Spleen (tissue), 11 donors: ENCODE data around the gene TMEM119. TPM values are rescaled to one million over a fixed set of nuclear protein-coding genes. Genes with fewer than 3 reads are reported as not detected.

Experiments
- DNase-seq: peaks from one replicate; pipeline ENCODE4 v3.0.0-alpha.2; 2020
- H3K27ac ChIP-seq, 8 donors: fragments of 200-600 bp; sonication (generic) in 7 of 8; 1 replicate in 4 of 8; 2 replicates in 4 of 8; pipeline versions ENCODE4 v1.5.0 to v1.8.0; 2016 to 2021; ENCODE audit warnings: inconsistent platforms in 4 of 8, mild to moderate bottlenecking in 4 of 8, moderate library complexity in 1 of 8
- H3K27me3 ChIP-seq, 7 donors: fragments of 200-600 bp; sonication (generic) in 6 of 7; replicated peaks in 1 of 7; 1 replicate in 4 of 7; 2 replicates in 3 of 7; pipeline versions ENCODE4 v1.5.0 to v1.8.0; 2016 to 2021; ENCODE audit warnings: inconsistent platforms in 3 of 7, mild to moderate bottlenecking in 1 of 7
- H3K36me3 ChIP-seq, 6 donors: fragments of 200-600 bp; sonication (generic) in 5 of 6; 1 replicate in 4 of 6; 2 replicates in 2 of 6; pipeline versions ENCODE4 v1.5.0 to v1.8.0; 2016 to 2021; ENCODE audit warnings: inconsistent platforms in 2 of 6
- H3K4me1 ChIP-seq, 6 donors: fragments of 200-600 bp; sonication (generic) in 5 of 6; 1 replicate in 3 of 6; 2 replicates in 3 of 6; pipeline versions ENCODE4 v1.5.0 to v1.8.0; 2016 to 2021; ENCODE audit warnings: inconsistent platforms in 3 of 6
- H3K4me3 ChIP-seq, 8 donors: fragments of 200-600 bp; sonication (generic) in 7 of 8; 1 replicate in 4 of 8; 2 replicates in 4 of 8; pipeline versions ENCODE4 v1.5.0 to v1.8.0; 2016 to 2021; ENCODE audit warnings: inconsistent platforms in 4 of 8, mild to moderate bottlenecking in 4 of 8, moderate library complexity in 2 of 8
- H3K9me3 ChIP-seq, 8 donors: fragments of 200-600 bp; sonication (generic) in 7 of 8; 1 replicate in 4 of 8; 2 replicates in 4 of 8; pipeline versions ENCODE4 v1.5.0 to v1.8.0; 2016 to 2021; ENCODE audit warnings: inconsistent platforms in 4 of 8
- POLR2A ChIP-seq, 3 donors: fragments of 450-650 bp; IDR thresholded peaks; one replicate each; pipeline ENCODE4 v1.5.1; 2017; ENCODE audit warnings: antibody characterized with exemption in 3 of 3, mild to moderate bottlenecking in 1 of 3
- POLR2AphosphoS5 ChIP-seq, 3 donors: sonication (generic); formaldehyde crosslinking; IDR thresholded peaks; one replicate each; pipeline ENCODE4 v1.5.1; 2017; ENCODE audit warnings: antibody characterized with exemption in 3 of 3
- WGBS, 5 donors: extraction: QIAGEN DNeasy Blood & Tissue Kit in 3 of 5; methylation state at CpG; one replicate each; pipeline versions ENCODE4 v1.1.5 to v1.1.7; 2013 to 2018; 5-methylcytosine and 5-hydroxymethylcytosine counted together
- intact Hi-C: fragments of 100-400 bp; cut with DNase I; formaldehyde crosslinking; loops from one replicate; pipeline ENCODE4 v1.15.0; 2023; ENCODE audit warnings: low total_unique reads
- polyA plus RNA-seq, 3 donors: library from polyadenylated mRNA; stranded (reverse); fragments of 200-250 nt; gene quantifications; one replicate each; pipeline ENCODE4 v1.2.1, GENCODE V29; 2013
- total RNA-seq, 7 donors: library from RNA; depleted of rRNA in 3 of 7; stranded (reverse); fragments of >200 nt in 3 of 7; fragmentation: NEBNext Ultra II Directional in 4 of 7; extraction: Animal tissue kit (Norgen Biotek cat#: 25700) in 4 of 7; gene quantifications; one replicate each; pipeline versions ENCODE4 v1.1.0 to v1.2.1, GENCODE V29; 2016 to 2021
- TF ChIP-seq, protein P1 (sequence below), 11 experiments: fragments of 200-600 bp in 7 of 11; fragments of 450-650 bp in 4 of 11; sonication (generic) in 4 of 11; IDR thresholded peaks in 8 of 11; conservative IDR thresholded peaks in 3 of 11; 1 replicate in 7 of 11; 2 replicates in 4 of 11; pipeline versions ENCODE4 v1.4.0 to v1.8.0; 2016 to 2021; ENCODE audit warnings: antibody characterized with exemption in 11 of 11, inconsistent platforms in 4 of 11, mild to moderate bottlenecking in 1 of 11
- donor health status: healthy with polysubstance abuse.
- donor health status: DM: no; HTN: no; CAD: no; lungs with moderate emphysema.
- donor health status: DM: no; HTN: no; CAD: no.
- donor health status: Bipolar disorder and iron deficiency.
- donor health status: healthy.
- donor health status: DM: no; HTN: no; CAD: no.
- donor health status: DM: yes; HTN: yes; CAD: no.

The TMEM119 gene
- total and polyA plus RNA-seq, 10 donors = 8.8 to 50.0 (median 16.2) TPM

- Histone ChIP-seq H3K9me3 (no peaks in the 10 kb centered on the region), H3K36me3 (no peaks in the 10 kb centered on the region), H3K27me3 (peaks cover 0 to 13% (median 0%) of the 10 kb centered on the region in 7 donors), H3K27ac (no peak overlapping the region), H3K4me1 (peaks cover 0 to 2% (median 0%) of the 10 kb centered on the region in 6 donors), H3K4me3 (no peak overlapping the region)
- TF ChIP-seq, protein P1, sequence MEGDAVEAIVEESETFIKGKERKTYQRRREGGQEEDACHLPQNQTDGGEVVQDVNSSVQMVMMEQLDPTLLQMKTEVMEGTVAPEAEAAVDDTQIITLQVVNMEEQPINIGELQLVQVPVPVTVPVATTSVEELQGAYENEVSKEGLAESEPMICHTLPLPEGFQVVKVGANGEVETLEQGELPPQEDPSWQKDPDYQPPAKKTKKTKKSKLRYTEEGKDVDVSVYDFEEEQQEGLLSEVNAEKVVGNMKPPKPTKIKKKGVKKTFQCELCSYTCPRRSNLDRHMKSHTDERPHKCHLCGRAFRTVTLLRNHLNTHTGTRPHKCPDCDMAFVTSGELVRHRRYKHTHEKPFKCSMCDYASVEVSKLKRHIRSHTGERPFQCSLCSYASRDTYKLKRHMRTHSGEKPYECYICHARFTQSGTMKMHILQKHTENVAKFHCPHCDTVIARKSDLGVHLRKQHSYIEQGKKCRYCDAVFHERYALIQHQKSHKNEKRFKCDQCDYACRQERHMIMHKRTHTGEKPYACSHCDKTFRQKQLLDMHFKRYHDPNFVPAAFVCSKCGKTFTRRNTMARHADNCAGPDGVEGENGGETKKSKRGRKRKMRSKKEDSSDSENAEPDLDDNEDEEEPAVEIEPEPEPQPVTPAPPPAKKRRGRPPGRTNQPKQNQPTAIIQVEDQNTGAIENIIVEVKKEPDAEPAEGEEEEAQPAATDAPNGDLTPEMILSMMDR (IDR thresholded peaks at IDR 0.05 in 8 of 11, conservative IDR thresholded peaks at IDR 0.05 in 3 of 11) = no peak
- no peak for DNase-seq
- intact Hi-C loops = no loop called here
- 56 to 65% (median 64%) methylated on average over 14 of the region's 14 CpGs for WGBS, 5 donors
Observed at GRCh38 chr12:108604208-108604941, 6.5 kb upstream of the TMEM119 start.

GRCh38 chr12:108603743-108604142 is 5.9 kb upstream of the TMEM119 start:
- H3K36me3 ChIP-seq = no peaks in the 10 kb centered on the region
- no peaks in the 10 kb centered on the region for H3K4me1 ChIP-seq
- DNase-seq = no peak
- H3K27me3 ChIP-seq = peaks cover 0 to 12% (median 0%) of the 10 kb centered on the region in 7 donors
- intact Hi-C loops = no loop called here
- H3K4me3 ChIP-seq = no peak overlapping the region
- TF ChIP-seq, protein P1 (IDR thresholded peaks at IDR 0.05 in 8 of 11, conservative IDR thresholded peaks at IDR 0.05 in 3 of 11) = no peak
- no peak for TF ChIP-seq POLR2A (IDR thresholded peaks at IDR 0.05)
- TF ChIP-seq POLR2AphosphoS5 (IDR thresholded peaks at IDR 0.05) = no peak
- 84 to 92% (median 90%) methylated on average over 3 to 4 of the region's 4 CpGs for WGBS, 5 donors
- no peaks in the 10 kb centered on the region for H3K9me3 ChIP-seq
- H3K27ac ChIP-seq = no peak overlapping the region

DNA sequence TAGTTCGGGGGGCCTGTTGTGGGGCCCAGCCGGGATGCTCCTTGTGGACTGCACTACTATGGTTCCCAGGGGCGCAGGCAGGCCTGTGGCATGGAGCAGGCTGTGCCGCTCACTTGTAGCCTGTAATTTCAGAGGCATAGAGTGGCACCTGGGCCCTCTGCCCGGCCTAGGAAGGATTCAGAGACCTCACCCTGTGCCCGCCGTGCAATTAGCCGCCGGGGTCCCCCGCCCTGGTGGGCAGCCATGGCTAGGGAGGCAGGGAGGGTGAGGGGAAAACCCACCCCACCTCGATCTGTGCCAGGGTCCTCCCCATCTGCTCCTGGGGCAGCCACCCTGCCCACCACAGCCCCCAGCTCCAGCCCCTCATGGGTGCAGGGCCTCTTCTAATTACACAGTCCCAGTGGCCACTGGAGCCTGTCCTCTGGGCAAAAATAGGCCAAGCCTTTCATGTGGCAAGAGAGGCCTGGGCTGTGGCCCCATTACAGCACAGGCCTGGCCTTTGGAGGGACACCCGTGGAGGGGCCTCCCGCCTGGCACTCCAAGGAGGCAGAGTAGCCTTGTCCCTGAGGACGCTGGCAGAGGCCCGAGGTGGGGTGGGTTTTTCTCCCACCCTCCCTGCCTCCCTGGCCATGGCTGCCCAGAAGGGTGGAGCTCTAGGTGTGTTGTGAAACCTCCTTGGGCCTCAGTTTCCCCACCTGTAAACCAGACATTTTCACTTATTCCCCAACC is 5.3 kb upstream of the TMEM119 start:
- H3K27ac ChIP-seq = no peak overlapping the region
- TF ChIP-seq, protein P1 (IDR thresholded peaks at IDR 0.05 in 8 of 11, conservative IDR thresholded peaks at IDR 0.05 in 3 of 11) = no peak
- no peak for TF ChIP-seq POLR2A (IDR thresholded peaks at IDR 0.05)
- TF ChIP-seq POLR2AphosphoS5 (IDR thresholded peaks at IDR 0.05) = no peak
- peaks cover 0 to 6% (median 0%) of the 10 kb centered on the region in 7 donors for H3K27me3 ChIP-seq
- WGBS, 5 donors = 87 to 94% (median 92%) methylated on average over 12 to 15 of the region's 15 CpGs
- no peaks in the 10 kb centered on the region for H3K9me3 ChIP-seq
- H3K4me3 ChIP-seq = no peak overlapping the region
- intact Hi-C loops = no loop called here
- H3K4me1 ChIP-seq = peaks cover 0 to 5% (median 0%) of the 10 kb centered on the region in 6 donors
- H3K36me3 ChIP-seq = no peaks in the 10 kb centered on the region
- no peak for DNase-seq

DNA sequence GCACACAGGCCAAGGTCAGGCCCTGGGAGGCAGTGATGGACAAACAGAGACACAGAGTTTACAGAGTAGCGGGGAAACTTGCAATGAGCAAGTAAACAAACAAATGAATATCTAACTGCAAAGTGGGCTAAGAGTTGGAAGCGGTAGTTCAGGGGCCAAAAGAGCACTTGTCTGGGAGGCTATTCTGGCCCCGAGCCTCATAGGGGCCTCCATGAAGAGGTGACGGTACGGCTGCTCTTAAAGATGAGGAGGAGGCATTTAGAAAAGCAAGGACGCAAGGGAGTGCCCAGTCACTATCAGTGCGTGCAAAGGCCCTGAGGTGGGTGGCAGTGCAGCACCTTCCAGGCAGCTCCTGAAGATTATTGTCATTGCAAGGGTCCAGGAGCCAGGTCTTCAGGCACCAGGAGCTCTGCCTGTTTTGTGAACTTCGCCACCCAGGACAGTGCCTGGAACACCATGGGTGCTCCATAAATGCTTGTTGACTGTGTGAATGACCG is 4.4 kb upstream of the TMEM119 start:
- DNase-seq = no peak
- no peaks in the 10 kb centered on the region for H3K36me3 ChIP-seq
- TF ChIP-seq POLR2A (IDR thresholded peaks at IDR 0.05) = no peak
- TF ChIP-seq, protein P1 (IDR thresholded peaks at IDR 0.05 in 8 of 11, conservative IDR thresholded peaks at IDR 0.05 in 3 of 11) = no peak
- TF ChIP-seq POLR2AphosphoS5 (IDR thresholded peaks at IDR 0.05) = no peak
- intact Hi-C loops = no loop called here
- H3K27ac ChIP-seq = no peak overlapping the region
- no peaks in the 10 kb centered on the region for H3K27me3 ChIP-seq
- WGBS, 5 donors = 91 to 99% (median 94%) methylated on average over 9 of the region's 9 CpGs
- peaks cover 0 to 14% (median under 1%) of the 10 kb centered on the region in 6 donors for H3K4me1 ChIP-seq
- no peak overlapping the region for H3K4me3 ChIP-seq
- no peaks in the 10 kb centered on the region for H3K9me3 ChIP-seq
